Measurements from ENCODE around the gene DNAH5.

DNA sequence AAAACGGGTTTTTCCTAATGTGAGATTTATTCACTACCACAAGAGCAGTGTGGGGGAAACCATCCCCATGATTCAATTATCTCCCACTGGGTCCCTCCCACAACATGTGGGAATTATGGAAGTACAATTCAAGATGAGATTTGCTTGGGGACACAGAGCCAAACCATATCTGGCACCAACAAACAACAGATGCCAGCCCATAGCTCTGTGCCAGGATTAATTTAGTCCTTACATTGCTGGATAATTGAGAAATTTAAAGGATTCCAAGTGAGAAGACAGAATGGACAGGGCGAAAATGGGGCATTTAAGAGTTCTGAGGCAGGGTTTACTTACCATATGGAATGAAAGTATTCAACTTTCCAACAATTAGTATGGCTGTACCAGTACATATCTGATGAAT lies 30.8 kb upstream of the DNAH5 start:
- TF ChIP-seq CTCF (conservative IDR thresholded peaks at IDR 0.05): no peak
- no peak for TF ChIP-seq EZH2 (IDR thresholded peaks at IDR 0.05; ENCODE audit: low read depth)

Data from PC-9 (cell line).